HepG2 (cell line): ENCODE data around the gene PLPPR2. TPM values are rescaled to one million over a fixed set of nuclear protein-coding genes. Genes with fewer than 3 reads are reported as not detected.

Experiments used
- ATAC-seq: fragments of 200-7000 bp; cut with Tn5 transposase; 3 replicates; pipeline ENCODE4 v1.9.1; 2020; ENCODE audit warnings: mild to moderate bottlenecking, moderate library complexity
- BruUV-seq: library from RNA; stranded (reverse); fragments of 400-500 nt; replicated peaks from 2 replicates; lab custom pipeline; 2021; lab: Mats Ljungman, UMichigan
- CTCF ChIA-PET: fragments of 300-600 bp; formaldehyde crosslinking; extraction: SDS; loops from one replicate; lab custom pipeline; 2021; ENCODE audit warnings: low total read pairs, inconsistent platforms, low intra/inter-chr PET ratio; lab: Yijun Ruan, JAX
- POLR2A ChIA-PET: fragments of 350-600 bp; sonication (Branson Sonifier 250); formaldehyde crosslinking; loops from one replicate; lab custom pipeline; 2020; ENCODE audit warnings: antibody characterized with exemption, inconsistent platforms; lab: Yijun Ruan, JAX
- DNase-seq: peaks from one replicate; pipeline ENCODE4 v3.0.0-alpha.2; 2015; ENCODE audit warnings: low spot score
- FAIRE-seq: peaks from 3 replicates; lab custom pipeline; 2011; peaks lifted over from hg19 to GRCh38; lab: Jason Lieb, UNC
- H2AFZ ChIP-seq: one replicate; pipeline ENCODE4 v1.6.1; 2011; ENCODE audit warnings: low read length, inconsistent platforms
- H3K27ac ChIP-seq: fragments of 300-600 bp; 3 replicates; pipeline ENCODE4 v1.8.0; 2011; ENCODE audit warnings: mixed run types, mild to moderate bottlenecking, mixed read lengths, low read length, inconsistent platforms; ENCODE audit not compliant: insufficient read depth; ENCODE audit errors: extremely low read length
- H3K27me3 ChIP-seq, 2 experiments: fragments of 200-600 bp in 1 of 2; 2 replicates in 1 of 2; 3 replicates in 1 of 2; pipeline versions ENCODE4 v1.6.0 to v1.8.0; 2011; ENCODE audit warnings: low read length in 2 of 2, mild to moderate bottlenecking in 2 of 2, moderate library complexity in 2 of 2, inconsistent platforms in 1 of 2; ENCODE audit not compliant: insufficient read depth in 2 of 2, control insufficient read depth in 1 of 2
- H3K36me3 ChIP-seq, 2 experiments: fragments of 200-600 bp in 1 of 2; replicated peaks in 1 of 2; 2 replicates in 1 of 2; 3 replicates in 1 of 2; pipeline versions ENCODE4 v1.5.1 to v1.8.0; 2011; ENCODE audit warnings: low read length in 2 of 2, inconsistent platforms in 1 of 2; ENCODE audit not compliant: insufficient read depth in 2 of 2, control insufficient read depth in 1 of 2
- H3K4me1 ChIP-seq: 2 replicates; pipeline ENCODE4 v1.5.1; 2012; ENCODE audit warnings: low read length, inconsistent platforms; ENCODE audit not compliant: insufficient read depth
- H3K4me2 ChIP-seq: 2 replicates; pipeline ENCODE4 v1.6.0; 2011; ENCODE audit warnings: low read depth, low read length, inconsistent platforms
- H3K4me3 ChIP-seq, 3 experiments: fragments of 200-600 bp in 1 of 3; sonication (generic), shearing (Covaris generic) in 1 of 3; replicated peaks in 1 of 3; 2 replicates each; pipeline ENCODE4 v1.5.1; 2011 to 2016; ENCODE audit warnings: low read length in 3 of 3, inconsistent platforms in 2 of 3, low read depth in 2 of 3, mild to moderate bottlenecking in 2 of 3, control low read depth in 1 of 3, mixed read lengths in 1 of 3; ENCODE audit not compliant: insufficient read depth in 1 of 3
- H3K79me2 ChIP-seq: one replicate; pipeline ENCODE4 v1.6.1; 2011; ENCODE audit warnings: low read length, inconsistent platforms; ENCODE audit not compliant: insufficient read depth
- H3K9ac ChIP-seq: 2 replicates; pipeline ENCODE4 v1.6.0; 2011; ENCODE audit warnings: mild to moderate bottlenecking, low read depth, low read length, inconsistent platforms; ENCODE audit not compliant: insufficient read depth
- H3K9me3 ChIP-seq: 2 replicates; pipeline ENCODE4 v1.5.1; 2012; ENCODE audit warnings: mild to moderate bottlenecking, low read length
- H4K20me1 ChIP-seq: 2 replicates; pipeline ENCODE4 v1.6.0; 2011; ENCODE audit warnings: inconsistent platforms, mild to moderate bottlenecking, low read length, moderate library complexity; ENCODE audit not compliant: insufficient read depth
- ASH2L ChIP-seq: fragments of 300-600, 200-600 bp; sonication (generic); IDR thresholded peaks from 2 replicates; pipeline ENCODE4 v1.7.0; 2017; ENCODE audit warnings: low read depth, mild to moderate bottlenecking, moderate library complexity, mixed read lengths, low read length; ENCODE audit not compliant: insufficient read length
- ATF1 ChIP-seq: IDR thresholded peaks from 2 replicates; pipeline ENCODE4 v1.6.1; 2016; ENCODE audit warnings: mild to moderate bottlenecking, control low read depth
- CHD2 ChIP-seq: IDR thresholded peaks from 2 replicates; pipeline ENCODE4 v1.6.1; 2011; ENCODE audit warnings: low read depth, low read length, improper control_type of control experiment
- FOXP1 ChIP-seq, 2 experiments: fragments of 450-650 bp in 1 of 2; IDR thresholded peaks; 2 replicates each; pipeline ENCODE4 v1.6.1; 2017 to 2018; ENCODE audit warnings: antibody characterized with exemption in 1 of 2
- HES4 ChIP-seq: sonication (generic); formaldehyde crosslinking; IDR thresholded peaks from 2 replicates; pipeline ENCODE4 v1.9.0; 2021; ENCODE audit warnings: mild to moderate bottlenecking, missing genetic modification reagents, borderline replicate concordance
- MAFF ChIP-seq: IDR thresholded peaks from 2 replicates; pipeline ENCODE4 v1.6.1; 2011; ENCODE audit warnings: low read depth, low read length, improper control_type of control experiment
- NPAS2 ChIP-seq: sonication (generic); formaldehyde crosslinking; IDR thresholded peaks from 2 replicates; pipeline ENCODE4 v1.8.0; 2022; ENCODE audit warnings: mild to moderate bottlenecking, missing genetic modification reagents, borderline replicate concordance
- PCBP2 ChIP-seq: fragments of 200-400 bp; formaldehyde crosslinking; optimal IDR thresholded peaks from 2 replicates; pipeline ENCODE3; 2018; ENCODE audit warnings: low read length, low read depth; ENCODE audit not compliant: poor library complexity, severe bottlenecking
- PHB2 ChIP-seq: fragments of 450-650 bp; IDR thresholded peaks from 2 replicates; pipeline ENCODE4 v1.6.1; 2018; ENCODE audit not compliant: partially characterized antibody
- REXO4 ChIP-seq: sonication (generic); formaldehyde crosslinking; IDR thresholded peaks from 2 replicates; pipeline ENCODE4 v1.8.0; 2022; ENCODE audit warnings: missing genetic modification reagents, mild to moderate bottlenecking, borderline replicate concordance
- SCMH1 ChIP-seq: sonication (generic); formaldehyde crosslinking; IDR thresholded peaks from 2 replicates; pipeline ENCODE4 v1.9.0; 2021; ENCODE audit warnings: missing genetic modification reagents, mild to moderate bottlenecking, borderline replicate concordance
- YY1 ChIP-seq: IDR thresholded peaks from 2 replicates; pipeline ENCODE4 v1.6.1; 2011; ENCODE audit warnings: low read length, low read depth, moderate library complexity, mild to moderate bottlenecking; ENCODE audit not compliant: insufficient read depth, insufficient replicate concordance
- ZNF230 ChIP-seq: sonication (generic); formaldehyde crosslinking; IDR thresholded peaks from 2 replicates; pipeline ENCODE4 v1.4.0; 2020; ENCODE audit warnings: mild to moderate bottlenecking, missing genetic modification reagents
- ZNF33A ChIP-seq: sonication (generic); formaldehyde crosslinking; IDR thresholded peaks from 2 replicates; pipeline ENCODE4 v1.5.1; 2020; ENCODE audit warnings: missing genetic modification reagents, mild to moderate bottlenecking, moderate library complexity, borderline replicate concordance
- ZNF556 ChIP-seq: sonication (generic); formaldehyde crosslinking; IDR thresholded peaks from 2 replicates; pipeline ENCODE4 v1.4.0; 2020; ENCODE audit warnings: mild to moderate bottlenecking, missing genetic modification reagents, borderline replicate concordance
- ZNF768 ChIP-seq: sonication (generic); formaldehyde crosslinking; IDR thresholded peaks from 2 replicates; pipeline ENCODE4 v1.4.0; 2020; ENCODE audit warnings: missing genetic modification reagents
- ZSCAN31 ChIP-seq: sonication (generic); formaldehyde crosslinking; IDR thresholded peaks from 2 replicates; pipeline ENCODE4 v1.5.0; 2020; ENCODE audit warnings: low read depth, mild to moderate bottlenecking, missing genetic modification reagents
- WGBS: methylation state at CpG from one replicate; pipeline ENCODE4 v1.1.6; 2017; ENCODE audit warnings: low lambda C conversion rate; 5-methylcytosine and 5-hydroxymethylcytosine counted together
- in situ Hi-C: cut with HindIII; loops from 2 replicates; pipeline ENCODE4 v1.10.0; 2017; ENCODE audit warnings: low pct_unique_long_range_greater_than_20kb; ENCODE audit not compliant: extremely low pct_ligation_motif_present
- intact Hi-C: fragments of 100-400 bp; cut with micrococcal nuclease; formaldehyde crosslinking; loops from one replicate; pipeline ENCODE4 v1.10.0; 2022; ENCODE audit not compliant: unreplicated experiment
- polyA plus RNA-seq, 8 experiments: library from polyadenylated mRNA; depleted of rRNA in 3 of 8; stranded (reverse) in 7 of 8; unstranded in 1 of 8; fragments of >200 nt; fragmentation: Illumina TruSeq in 4 of 8; extraction: Trizol in 4 of 8; gene quantifications; 2 replicates each; pipeline versions ENCODE4 v1.2.1 to v1.2.3, GENCODE V29; 2011 to 2016; ENCODE audit warnings: low read depth in 4 of 8, missing spikeins in 1 of 8, mixed read lengths in 1 of 8; ENCODE audit not compliant: insufficient read depth in 1 of 8
- total RNA-seq, 5 experiments: library from RNA; depleted of rRNA; stranded (reverse); fragments of >200 nt; fragmentation: Illumina TruSeq; extraction: Trizol; gene quantifications; 2 replicates each; pipeline ENCODE4 v1.2.3, GENCODE V29; 2016; ENCODE audit warnings: low read depth in 1 of 5
- TF ChIP-seq, protein P1 (sequence below): sonication (generic); formaldehyde crosslinking; IDR thresholded peaks from 2 replicates; pipeline ENCODE4 v1.4.0; 2020; ENCODE audit warnings: missing genetic modification reagents
- TF ChIP-seq, protein P2 (sequence below): sonication (generic); formaldehyde crosslinking; IDR thresholded peaks from 2 replicates; pipeline ENCODE4 v1.5.0; 2020; ENCODE audit warnings: missing genetic modification reagents

Gene PLPPR2
- total and polyA plus RNA-seq, 2 of the 13 experiments (the other 11 are each of a cell fraction or from before 2014, with no cell fraction given), result 1.5 to 2.1 TPM

DNA sequence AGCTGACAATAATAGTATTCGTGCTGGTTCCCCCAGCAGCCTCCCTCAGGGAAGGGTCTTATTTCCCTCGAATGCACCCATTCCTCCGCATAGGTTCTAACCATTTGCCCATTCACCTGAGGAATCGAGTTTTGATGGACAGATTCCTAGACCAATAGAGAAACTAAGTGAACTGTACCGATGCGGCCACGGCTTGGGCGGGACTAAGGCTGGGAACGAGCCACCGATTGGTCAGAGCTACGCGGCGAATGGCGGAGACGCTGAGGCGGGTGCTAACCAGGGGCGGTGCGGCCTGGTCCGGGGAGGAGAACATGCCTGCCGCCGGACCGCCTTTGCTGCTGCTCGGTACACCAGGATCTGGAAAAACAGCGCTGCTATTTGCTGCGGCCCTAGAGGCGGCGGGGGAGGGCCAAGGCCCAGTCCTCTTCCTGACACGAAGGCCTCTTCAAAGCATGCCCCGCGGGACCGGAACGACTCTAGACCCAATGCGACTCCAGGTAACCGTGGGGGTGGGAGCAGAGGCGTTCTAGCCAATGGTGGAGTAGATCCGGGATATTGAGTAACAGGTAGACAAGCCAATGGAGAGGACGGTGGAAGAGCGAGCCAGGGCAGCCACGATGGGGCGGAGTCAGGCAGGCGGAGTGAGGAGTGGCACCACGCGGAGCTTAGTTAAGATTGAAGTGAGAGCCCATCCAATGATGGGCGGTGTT lies 19.4 kb downstream of the PLPPR2 start, which contains the start of gene SWSAP1 (continued):
- TF ChIP-seq, protein P1, sequence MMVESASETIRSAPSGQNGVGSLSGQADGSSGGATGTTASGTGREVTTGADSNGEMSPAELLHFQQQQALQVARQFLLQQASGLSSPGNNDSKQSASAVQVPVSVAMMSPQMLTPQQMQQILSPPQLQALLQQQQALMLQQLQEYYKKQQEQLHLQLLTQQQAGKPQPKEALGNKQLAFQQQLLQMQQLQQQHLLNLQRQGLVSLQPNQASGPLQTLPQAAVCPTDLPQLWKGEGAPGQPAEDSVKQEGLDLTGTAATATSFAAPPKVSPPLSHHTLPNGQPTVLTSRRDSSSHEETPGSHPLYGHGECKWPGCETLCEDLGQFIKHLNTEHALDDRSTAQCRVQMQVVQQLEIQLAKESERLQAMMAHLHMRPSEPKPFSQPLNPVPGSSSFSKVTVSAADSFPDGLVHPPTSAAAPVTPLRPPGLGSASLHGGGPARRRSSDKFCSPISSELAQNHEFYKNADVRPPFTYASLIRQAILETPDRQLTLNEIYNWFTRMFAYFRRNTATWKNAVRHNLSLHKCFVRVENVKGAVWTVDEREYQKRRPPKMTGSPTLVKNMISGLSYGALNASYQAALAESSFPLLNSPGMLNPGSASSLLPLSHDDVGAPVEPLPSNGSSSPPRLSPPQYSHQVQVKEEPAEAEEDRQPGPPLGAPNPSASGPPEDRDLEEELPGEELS (CRISPR knock-in tag), result peak; percentile 24; the same call in 1 of the 2 replicates
- no peak for TF ChIP-seq CHD2
- peak; percentile 92 for TF ChIP-seq ASH2L
- no peak for TF ChIP-seq SCMH1 (CRISPR knock-in tag)
- TF ChIP-seq PHB2, result no peak
- TF ChIP-seq NPAS2 (CRISPR knock-in tag), result no peak
- TF ChIP-seq FOXP1 (IDR thresholded peaks at IDR 0.05), result no peak
- TF ChIP-seq FOXP1 (CRISPR knock-in tag; IDR thresholded peaks at IDR 0.05), result no peak

DNA sequence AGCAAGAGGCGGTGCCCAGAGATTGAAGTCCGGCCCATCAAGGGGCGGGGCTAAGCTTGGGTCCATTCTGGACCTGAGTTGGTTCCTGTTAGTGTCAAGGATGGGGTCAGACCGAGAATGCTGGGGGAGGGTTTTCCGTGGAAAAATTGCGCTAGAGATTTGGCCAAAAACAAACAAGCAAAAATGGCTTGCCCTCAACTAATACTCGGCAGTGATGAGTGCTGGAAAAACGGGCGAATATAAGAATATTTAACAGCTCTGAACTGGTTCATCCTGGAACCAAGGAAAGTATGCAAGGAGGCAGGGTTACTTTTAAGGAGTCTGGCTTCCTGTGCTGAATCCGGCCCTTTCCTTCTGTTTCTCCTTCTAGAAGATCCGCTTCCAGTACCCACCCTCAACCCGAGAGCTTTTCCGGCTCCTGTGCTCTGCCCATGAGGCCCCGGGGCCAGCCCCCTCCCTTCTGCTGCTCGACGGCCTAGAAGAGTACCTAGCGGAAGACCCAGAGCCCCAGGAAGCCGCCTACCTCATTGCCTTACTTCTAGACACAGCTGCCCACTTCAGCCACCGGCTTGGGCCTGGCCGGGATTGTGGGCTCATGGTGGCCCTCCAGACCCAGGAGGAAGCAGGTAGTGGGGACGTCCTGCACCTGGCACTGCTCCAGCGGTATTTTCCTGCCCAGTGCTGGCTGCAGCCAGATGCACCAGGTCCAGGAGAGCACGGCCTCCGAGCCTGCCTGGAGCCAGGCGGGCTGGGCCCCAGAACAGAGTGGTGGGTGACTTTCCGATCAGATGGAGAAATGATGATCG lies 20.1 kb downstream of the PLPPR2 start:
- no peak for FAIRE-seq
- Histone ChIP-seq H3K36me3 (0 out of 5 replicates have a peak, but pooled peaks cover 1 to 4% of the 10 kb centered on the region in 2 experiments), H3K4me2 (peak overlapping the region; percentile 94), H2AFZ (no peak overlapping the region), H3K4me1 (peaks cover 39% of the 10 kb centered on the region), H3K27me3 (no peaks in the 10 kb centered on the region; a peak in 1 of 5 replicates), H3K9ac (peak overlapping the region; percentile 77), H3K9me3 (no peaks in the 10 kb centered on the region), H3K4me3 (peak overlapping the region; percentile 65 to 80 (median 69)), H3K27ac (peak overlapping the region; percentile 68), H4K20me1 (no peaks in the 10 kb centered on the region), H3K79me2 (peaks cover 12% of the 10 kb centered on the region)
- intact Hi-C loops, result no loop called here
- DNase-seq, result peak; percentile 31
- TSS peak; percentile 86 for BruUV-seq
- ChIA-PET CTCF (no interaction called here), POLR2A (interaction anchor here (0.6 to 3.3 kb wide), 50 partner anchors 9 to 539 kb away, joined by 3 to 68 read pairs (median 4); partner anchors contain the start of genes CCDC159, ECSIT, ELOF1 and EPOR)
- in situ Hi-C loops, result no loop called here
- ATAC-seq, result peak; percentile 50
- 5% methylated on average over 18 of the region's 27 CpGs for WGBS
- TF ChIP-seq REXO4 (no peak), MAFF (no peak), PCBP2 (no peak), ZNF230 (CRISPR knock-in tag) (peak; percentile 53; the same call in 1 of the 2 replicates), HES4 (no peak), ZNF33A (CRISPR knock-in tag) (no peak), ZSCAN31 (peak; percentile 80; the same call in 1 of the 2 replicates), YY1 (no peak), ZNF768 (CRISPR knock-in tag) (peak; percentile 70; the same call in 1 of the 2 replicates), ATF1 (no peak; the same call in 1 of the 2 replicates), ZNF556 (CRISPR knock-in tag) (no peak; the same call in 1 of the 2 replicates)
- TF ChIP-seq, protein P2, sequence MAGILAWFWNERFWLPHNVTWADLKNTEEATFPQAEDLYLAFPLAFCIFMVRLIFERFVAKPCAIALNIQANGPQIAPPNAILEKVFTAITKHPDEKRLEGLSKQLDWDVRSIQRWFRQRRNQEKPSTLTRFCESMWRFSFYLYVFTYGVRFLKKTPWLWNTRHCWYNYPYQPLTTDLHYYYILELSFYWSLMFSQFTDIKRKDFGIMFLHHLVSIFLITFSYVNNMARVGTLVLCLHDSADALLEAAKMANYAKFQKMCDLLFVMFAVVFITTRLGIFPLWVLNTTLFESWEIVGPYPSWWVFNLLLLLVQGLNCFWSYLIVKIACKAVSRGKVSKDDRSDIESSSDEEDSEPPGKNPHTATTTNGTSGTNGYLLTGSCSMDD, result no peak
